NB4 (cell line): ENCODE data around the gene GSTCD.

Experiments
- MAX ChIP-seq: IDR thresholded peaks from 2 replicates; pipeline ENCODE4 v1.6.1; 2011; ENCODE audit warnings: low read depth, low read length
- MYC ChIP-seq: IDR thresholded peaks from 2 replicates; pipeline ENCODE4 v1.6.1; 2011; ENCODE audit warnings: low read depth, low read length
- POLR2A ChIP-seq: IDR thresholded peaks from 2 replicates; pipeline ENCODE4 v1.6.1; 2011; ENCODE audit warnings: mild to moderate bottlenecking; ENCODE audit not compliant: insufficient read length; ENCODE audit errors: extremely low read depth
- TF ChIP-seq, protein P1 (sequence below): IDR thresholded peaks from one replicate; pipeline ENCODE4 v1.5.1; 2012; ENCODE audit warnings: low read depth, low read length

GRCh38 chr4:105858466-105859040, 150.0 kb downstream of the GSTCD start:
- no peak for TF ChIP-seq MYC
- TF ChIP-seq, protein P1, sequence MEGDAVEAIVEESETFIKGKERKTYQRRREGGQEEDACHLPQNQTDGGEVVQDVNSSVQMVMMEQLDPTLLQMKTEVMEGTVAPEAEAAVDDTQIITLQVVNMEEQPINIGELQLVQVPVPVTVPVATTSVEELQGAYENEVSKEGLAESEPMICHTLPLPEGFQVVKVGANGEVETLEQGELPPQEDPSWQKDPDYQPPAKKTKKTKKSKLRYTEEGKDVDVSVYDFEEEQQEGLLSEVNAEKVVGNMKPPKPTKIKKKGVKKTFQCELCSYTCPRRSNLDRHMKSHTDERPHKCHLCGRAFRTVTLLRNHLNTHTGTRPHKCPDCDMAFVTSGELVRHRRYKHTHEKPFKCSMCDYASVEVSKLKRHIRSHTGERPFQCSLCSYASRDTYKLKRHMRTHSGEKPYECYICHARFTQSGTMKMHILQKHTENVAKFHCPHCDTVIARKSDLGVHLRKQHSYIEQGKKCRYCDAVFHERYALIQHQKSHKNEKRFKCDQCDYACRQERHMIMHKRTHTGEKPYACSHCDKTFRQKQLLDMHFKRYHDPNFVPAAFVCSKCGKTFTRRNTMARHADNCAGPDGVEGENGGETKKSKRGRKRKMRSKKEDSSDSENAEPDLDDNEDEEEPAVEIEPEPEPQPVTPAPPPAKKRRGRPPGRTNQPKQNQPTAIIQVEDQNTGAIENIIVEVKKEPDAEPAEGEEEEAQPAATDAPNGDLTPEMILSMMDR: no peak
- no peak for TF ChIP-seq POLR2A
- no peak for TF ChIP-seq MAX
